Osteoblast (primary cell): Measurements from ENCODE around the gene ETNK2. TPM values are rescaled to one million over a fixed set of nuclear protein-coding genes. Genes with fewer than 3 reads are reported as not detected.

Source experiments
- DNase-seq: peaks from one replicate; pipeline ENCODE4 v3.0.0; 2011; ENCODE audit warnings: low spot score, mixed read lengths; ENCODE audit not compliant: insufficient read length; ENCODE audit errors: missing footprints
- H2AFZ ChIP-seq: 2 replicates; pipeline ENCODE4 v1.6.0; 2011; ENCODE audit warnings: mild to moderate bottlenecking, low read length
- H3K27ac ChIP-seq: 2 replicates; pipeline ENCODE4 v1.5.1; 2011; ENCODE audit warnings: mild to moderate bottlenecking, low read depth, low read length, moderate library complexity
- H3K27me3 ChIP-seq: 2 replicates; pipeline ENCODE4 v1.6.0; 2012; ENCODE audit warnings: mild to moderate bottlenecking, control low read depth, inconsistent platforms, low read length, moderate library complexity; ENCODE audit not compliant: insufficient read depth
- H3K36me3 ChIP-seq: 2 replicates; pipeline ENCODE4 v1.5.1; 2011; ENCODE audit warnings: mild to moderate bottlenecking, low read length, control low read depth, moderate library complexity; ENCODE audit not compliant: insufficient read depth
- H3K4me1 ChIP-seq: 2 replicates; pipeline ENCODE4 v1.5.1; 2011; ENCODE audit warnings: mild to moderate bottlenecking, low read length, control low read depth, moderate library complexity; ENCODE audit not compliant: insufficient read depth
- H3K4me2 ChIP-seq: 2 replicates; pipeline ENCODE4 v1.6.0; 2011; ENCODE audit warnings: mild to moderate bottlenecking, low read length; ENCODE audit not compliant: insufficient read depth
- H3K4me3 ChIP-seq: fragments of 200-600 bp; sonication (generic); 3 replicates; pipeline ENCODE4 v1.5.1; 2012; ENCODE audit warnings: mild to moderate bottlenecking, low read length, inconsistent platforms; ENCODE audit not compliant: insufficient read depth
- H3K79me2 ChIP-seq: 2 replicates; pipeline ENCODE4 v1.6.0; 2012; ENCODE audit warnings: mild to moderate bottlenecking, low read length, control low read depth, inconsistent platforms; ENCODE audit not compliant: insufficient read depth
- H3K9me3 ChIP-seq: 2 replicates; pipeline ENCODE4 v1.5.1; 2011; ENCODE audit warnings: low read depth, low read length, control low read depth
- H4K20me1 ChIP-seq: 2 replicates; pipeline ENCODE4 v1.6.0; 2012; ENCODE audit warnings: mild to moderate bottlenecking, low read length, control low read depth; ENCODE audit not compliant: insufficient read depth
- total RNA-seq: library from RNA; depleted of rRNA; stranded (reverse); fragments of >200 nt; gene quantifications from 2 replicates; pipeline ENCODE4 v1.2.3, GENCODE V29; 2012
- TF ChIP-seq, protein P1 (sequence below): IDR thresholded peaks from 2 replicates; pipeline ENCODE4 v1.5.1; 2011; ENCODE audit warnings: mild to moderate bottlenecking, low read depth, low read length, moderate library complexity; ENCODE audit errors: extremely low read depth

Gene ETNK2
- total RNA-seq, 1 donor: 0.72 TPM

DNA sequence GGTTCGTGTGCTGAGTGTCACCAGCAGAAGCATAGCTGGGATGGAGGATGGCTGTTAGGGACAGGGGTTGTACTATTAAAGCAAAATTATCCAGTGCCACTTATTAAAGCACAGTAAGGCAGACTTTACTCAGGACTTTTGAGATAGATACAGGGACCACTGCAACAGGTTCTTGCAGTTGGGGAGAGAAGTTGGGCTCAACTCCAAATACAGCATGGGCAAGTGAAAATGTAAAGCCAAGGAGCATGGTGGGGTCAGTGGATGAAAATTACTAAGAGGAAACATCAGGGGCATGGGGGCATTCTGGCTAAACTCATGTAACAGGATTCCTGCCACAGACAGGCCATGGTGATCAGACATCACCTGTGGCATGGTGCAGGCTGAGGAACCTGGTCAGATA lies 29.3 kb upstream of the ETNK2 start:
- Histone ChIP-seq H3K4me2 (no peak overlapping the region), H4K20me1 (no peaks in the 10 kb centered on the region), H3K4me1 (no peaks in the 10 kb centered on the region), H3K79me2 (no peaks in the 10 kb centered on the region), H3K27me3 (peaks cover 7% of the 10 kb centered on the region), H3K4me3 (no peak overlapping the region), H3K27ac (no peak overlapping the region), H2AFZ (no peak overlapping the region), H3K9me3 (no peaks in the 10 kb centered on the region), H3K36me3 (no peaks in the 10 kb centered on the region)
- no peak for DNase-seq
- TF ChIP-seq, protein P1, sequence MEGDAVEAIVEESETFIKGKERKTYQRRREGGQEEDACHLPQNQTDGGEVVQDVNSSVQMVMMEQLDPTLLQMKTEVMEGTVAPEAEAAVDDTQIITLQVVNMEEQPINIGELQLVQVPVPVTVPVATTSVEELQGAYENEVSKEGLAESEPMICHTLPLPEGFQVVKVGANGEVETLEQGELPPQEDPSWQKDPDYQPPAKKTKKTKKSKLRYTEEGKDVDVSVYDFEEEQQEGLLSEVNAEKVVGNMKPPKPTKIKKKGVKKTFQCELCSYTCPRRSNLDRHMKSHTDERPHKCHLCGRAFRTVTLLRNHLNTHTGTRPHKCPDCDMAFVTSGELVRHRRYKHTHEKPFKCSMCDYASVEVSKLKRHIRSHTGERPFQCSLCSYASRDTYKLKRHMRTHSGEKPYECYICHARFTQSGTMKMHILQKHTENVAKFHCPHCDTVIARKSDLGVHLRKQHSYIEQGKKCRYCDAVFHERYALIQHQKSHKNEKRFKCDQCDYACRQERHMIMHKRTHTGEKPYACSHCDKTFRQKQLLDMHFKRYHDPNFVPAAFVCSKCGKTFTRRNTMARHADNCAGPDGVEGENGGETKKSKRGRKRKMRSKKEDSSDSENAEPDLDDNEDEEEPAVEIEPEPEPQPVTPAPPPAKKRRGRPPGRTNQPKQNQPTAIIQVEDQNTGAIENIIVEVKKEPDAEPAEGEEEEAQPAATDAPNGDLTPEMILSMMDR: no peak

DNA sequence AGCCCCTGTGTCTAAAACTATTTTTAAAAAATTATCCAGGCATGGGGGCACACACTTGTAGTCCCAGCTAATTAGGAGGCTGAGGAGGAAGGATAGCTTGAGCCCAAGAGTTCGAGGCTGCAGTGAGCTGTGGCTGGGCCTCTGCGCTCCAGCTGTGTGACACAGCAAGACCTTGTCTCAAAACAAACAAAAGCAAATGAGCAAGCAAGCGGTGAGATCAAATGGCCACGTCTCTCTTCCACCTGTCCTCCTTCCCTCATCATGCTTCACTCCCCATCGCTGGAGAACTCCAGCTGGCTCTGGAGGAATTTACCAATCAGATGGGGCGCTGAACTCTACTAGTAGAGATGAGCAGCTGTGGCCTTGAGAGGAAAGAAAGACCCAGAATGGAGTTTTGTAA lies 28.3 kb upstream of the ETNK2 start:
- TF ChIP-seq, protein P1: no peak
- peaks cover 10% of the 10 kb centered on the region for H3K27me3 ChIP-seq
- no peaks in the 10 kb centered on the region for H3K4me1 ChIP-seq
- no peaks in the 10 kb centered on the region for H3K36me3 ChIP-seq
- H3K27ac ChIP-seq: no peak overlapping the region
- DNase-seq: no peak
- H3K4me3 ChIP-seq: no peak overlapping the region
- H2AFZ ChIP-seq: no peak overlapping the region
- H4K20me1 ChIP-seq: no peaks in the 10 kb centered on the region
- H3K4me2 ChIP-seq: no peak overlapping the region
- no peaks in the 10 kb centered on the region for H3K9me3 ChIP-seq
- H3K79me2 ChIP-seq: no peaks in the 10 kb centered on the region

DNA sequence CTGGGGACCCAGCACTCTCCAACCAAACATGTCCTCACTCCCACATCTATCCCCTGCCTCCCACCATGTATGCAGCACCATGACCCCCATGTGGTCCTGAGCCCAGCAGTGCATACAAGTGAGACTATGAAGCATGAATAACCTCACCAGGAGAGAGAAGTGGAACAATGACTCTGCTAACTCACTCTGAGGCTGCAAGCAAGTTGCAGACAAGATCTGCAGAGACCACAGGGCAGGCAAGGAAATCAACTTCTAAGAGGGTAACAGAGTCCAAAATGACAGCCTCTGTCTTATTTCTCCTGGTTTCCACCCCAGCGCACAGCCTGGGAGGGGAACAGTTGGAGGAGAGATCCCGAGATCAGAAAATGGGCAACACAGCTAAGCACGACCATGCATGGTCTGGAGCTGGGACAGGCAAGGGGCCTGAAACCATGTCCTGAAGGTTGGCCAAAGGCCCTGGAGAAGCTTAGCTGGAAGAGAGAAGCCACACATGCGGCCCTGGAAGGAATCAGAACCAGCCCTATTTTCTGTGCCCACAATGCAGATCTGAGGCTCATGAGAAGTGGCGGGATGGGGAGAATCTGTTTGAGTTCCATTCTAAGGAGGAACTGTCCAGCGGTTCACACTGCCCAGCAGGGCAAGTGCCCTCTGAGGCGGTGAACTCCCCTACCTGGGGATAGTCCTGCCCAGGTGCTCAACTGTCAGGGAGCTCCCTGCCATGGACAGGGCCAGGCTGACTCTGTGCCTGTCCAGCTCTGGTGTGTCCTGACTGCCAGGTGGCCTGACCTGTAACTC lies 26.8 kb upstream of the ETNK2 start:
- TF ChIP-seq, protein P1: no peak
- no peak overlapping the region for H3K27ac ChIP-seq

DNA sequence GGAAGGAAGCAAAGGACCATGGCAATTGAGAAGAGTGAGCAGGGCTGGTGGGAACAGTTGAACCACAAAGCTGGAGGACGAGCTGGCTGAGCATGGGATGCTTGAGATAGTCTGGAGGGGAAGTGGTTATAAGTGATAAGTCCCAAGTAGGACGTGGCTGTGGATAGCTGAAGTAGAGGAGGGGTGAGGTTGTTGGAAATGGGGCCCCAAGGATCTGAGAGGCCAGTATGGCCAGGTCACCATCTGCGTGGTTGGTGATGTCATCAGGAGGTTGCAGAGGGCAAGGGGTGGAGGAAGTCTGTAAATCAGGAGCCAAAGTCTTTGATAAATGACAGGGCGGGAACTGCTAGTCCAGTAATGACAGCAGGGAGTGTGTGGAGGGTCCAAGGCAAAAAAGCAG lies 25.3 kb upstream of the ETNK2 start:
- H3K4me3 ChIP-seq: no peak overlapping the region
- no peak overlapping the region for H3K27ac ChIP-seq
- H4K20me1 ChIP-seq: no peaks in the 10 kb centered on the region
- TF ChIP-seq, protein P1: no peak
- DNase-seq: no peak
- H3K27me3 ChIP-seq: peaks cover 10% of the 10 kb centered on the region
- no peaks in the 10 kb centered on the region for H3K9me3 ChIP-seq
- no peak overlapping the region for H2AFZ ChIP-seq
- H3K36me3 ChIP-seq: no peaks in the 10 kb centered on the region
- H3K79me2 ChIP-seq: no peaks in the 10 kb centered on the region
- no peak overlapping the region for H3K4me2 ChIP-seq
- peaks cover 5% of the 10 kb centered on the region for H3K4me1 ChIP-seq

More for the DNA sequence above, 26.8 kb upstream of the ETNK2 start:
- H4K20me1 ChIP-seq: no peaks in the 10 kb centered on the region
- no peaks in the 10 kb centered on the region for H3K4me1 ChIP-seq
- no peaks in the 10 kb centered on the region for H3K79me2 ChIP-seq
- no peaks in the 10 kb centered on the region for H3K36me3 ChIP-seq
- H2AFZ ChIP-seq: no peak overlapping the region
- H3K4me2 ChIP-seq: no peak overlapping the region
- no peaks in the 10 kb centered on the region for H3K9me3 ChIP-seq
- no peak for DNase-seq
- peaks cover 10% of the 10 kb centered on the region for H3K27me3 ChIP-seq
- H3K4me3 ChIP-seq: no peak overlapping the region
